ENCODE data around the gene SYCP2. TPM values are rescaled to one million over a fixed set of nuclear protein-coding genes. Genes with fewer than 3 reads are reported as not detected.

Gene SYCP2
- total RNA-seq, 1 experiment from 2014 or later = 1.8 TPM

GRCh38 chr20:59825944-59826759 is 107.3 kb downstream of the SYCP2 start:
- Histone ChIP-seq H3K4me1 (ENCODE audit: insufficient read depth, low read length) (peaks cover 30% of the 10 kb centered on the region), H3K9me2 (replicated peaks; ENCODE audit: low read length) (no peaks in the 10 kb centered on the region), H3K27ac (ENCODE audit: low read length) (peak overlapping the region; percentile 38), H4K20me1 (ENCODE audit: low read length) (no peaks in the 10 kb centered on the region), H3K36me3 (ENCODE audit: low read depth, low read length) (no peaks in the 10 kb centered on the region), H3K4me3 (ENCODE audit: low read length) (no peak overlapping the region), H3K27me3 (ENCODE audit: low read length) (no peaks in the 10 kb centered on the region), H3F3A (ENCODE audit: low read length, unreplicated experiment) (no peaks in the 10 kb centered on the region), H3K9ac (ENCODE audit: low read length) (no peak overlapping the region), H2AFZ (ENCODE audit: low read length) (no peak overlapping the region; the same call in 1 of the 2 replicates), H3K9me3 (ENCODE audit: low read length) (no peaks in the 10 kb centered on the region), H3K4me2 (ENCODE audit: low read length) (no peak overlapping the region), H3K79me2 (ENCODE audit: low read length) (no peaks in the 10 kb centered on the region)
- ATAC-seq = peak; percentile 30
- TF ChIP-seq EZH2 (IDR thresholded peaks at IDR 0.05; ENCODE audit: low read length, unreplicated experiment) = no peak
- TF ChIP-seq CTCF (conservative IDR thresholded peaks at IDR 0.05; ENCODE audit: low read depth, low read length) = no peak
- POLR2A ChIA-PET (ENCODE audit: unreplicated experiment) = interaction anchor here (0.5 kb wide), 1 partner anchor 11 kb away, joined by 5 read pairs; no protein-coding TSS in a partner anchor
- no TSS peak for BruUV-seq (replicated peaks)
- intact Hi-C loops (cut with micrococcal nuclease) = no loop called here
- peak; percentile 74 for DNase-seq
- CTCF ChIA-PET = interaction anchor here (1.1 kb wide), 1 partner anchor 24 kb away, joined by 4 read pairs; no protein-coding TSS in a partner anchor

- no peaks in the 10 kb centered on the region for H3K36me3 ChIP-seq (ENCODE audit: low read depth, low read length)
- intact Hi-C loops (cut with micrococcal nuclease) = no loop called here
- POLR2A ChIA-PET (ENCODE audit: unreplicated experiment) = no interaction called here
These were observed 107.9 kb downstream of the SYCP2 start for GRCh38 chr20:59825563-59825920.

More at GRCh38 chr20:59825563-59825920, 107.9 kb downstream of the SYCP2 start:
- H3K9me2 ChIP-seq (replicated peaks; ENCODE audit: low read length) = no peaks in the 10 kb centered on the region
- TF ChIP-seq CTCF (conservative IDR thresholded peaks at IDR 0.05; ENCODE audit: low read depth, low read length) = no peak
- TF ChIP-seq EZH2phosphoT487 (IDR thresholded peaks at IDR 0.05; ENCODE audit: borderline replicate concordance, low read length) = no peak
- no peak for TF ChIP-seq EZH2 (IDR thresholded peaks at IDR 0.05; ENCODE audit: low read length, unreplicated experiment)
- H3K4me3 ChIP-seq (ENCODE audit: low read length) = no peak overlapping the region
- ATAC-seq = no peak
- no peaks in the 10 kb centered on the region for H3K27me3 ChIP-seq (ENCODE audit: low read length)
- CTCF ChIA-PET = interaction anchor here (1.1 kb wide), 1 partner anchor 25 kb away, joined by 4 read pairs; no protein-coding TSS in a partner anchor
- no peak for DNase-seq
- no peak overlapping the region for H3K27ac ChIP-seq (ENCODE audit: low read length)
- H4K20me1 ChIP-seq (ENCODE audit: low read length) = no peaks in the 10 kb centered on the region
- no peak overlapping the region for H3K9ac ChIP-seq (ENCODE audit: low read length)
- no TSS peak for BruUV-seq (replicated peaks)
- no peaks in the 10 kb centered on the region for H3K9me3 ChIP-seq (ENCODE audit: low read length)
- no peak overlapping the region for H2AFZ ChIP-seq (ENCODE audit: low read length)
- peaks cover 25% of the 10 kb centered on the region for H3K4me1 ChIP-seq (ENCODE audit: insufficient read depth, low read length)
- H3K4me2 ChIP-seq (ENCODE audit: low read length) = no peak overlapping the region
- H3F3A ChIP-seq (ENCODE audit: low read length, unreplicated experiment) = no peaks in the 10 kb centered on the region
- H3K79me2 ChIP-seq (ENCODE audit: low read length) = no peaks in the 10 kb centered on the region

Measured in PC-3 (cell line).